ENCODE data around the gene PHF21B.

GRCh38 chr22:44865193-44866057 is 144.4 kb downstream of the PHF21B start:
- TF ChIP-seq CTCF (IDR thresholded peaks at IDR 0.05) = no peak
- no peak for TF ChIP-seq POLR2AphosphoS5 (IDR thresholded peaks at IDR 0.05)
- no peak for TF ChIP-seq EP300 (IDR thresholded peaks at IDR 0.05)

Data from esophagus muscularis mucosa (tissue), 4 donors.